Forelimb muscle (tissue), 1 donor: Measurements from ENCODE around the gene WIPF3. TPM values are rescaled to one million over a fixed set of nuclear protein-coding genes. Genes with fewer than 3 reads are reported as not detected.

Experiments used
- DNase-seq: peaks from one replicate; pipeline ENCODE4 v3.0.0-alpha.2; 2013; ENCODE audit warnings: low read depth
- polyA plus RNA-seq: library from polyadenylated mRNA; unstranded; fragments of 120-200 nt; gene quantifications from one replicate; pipeline ENCODE4 v1.2.1, GENCODE V29; 2013; ENCODE audit not compliant: insufficient read length

WIPF3 gene
- polyA plus RNA-seq, 1 donor: 16.1 TPM

DNA sequence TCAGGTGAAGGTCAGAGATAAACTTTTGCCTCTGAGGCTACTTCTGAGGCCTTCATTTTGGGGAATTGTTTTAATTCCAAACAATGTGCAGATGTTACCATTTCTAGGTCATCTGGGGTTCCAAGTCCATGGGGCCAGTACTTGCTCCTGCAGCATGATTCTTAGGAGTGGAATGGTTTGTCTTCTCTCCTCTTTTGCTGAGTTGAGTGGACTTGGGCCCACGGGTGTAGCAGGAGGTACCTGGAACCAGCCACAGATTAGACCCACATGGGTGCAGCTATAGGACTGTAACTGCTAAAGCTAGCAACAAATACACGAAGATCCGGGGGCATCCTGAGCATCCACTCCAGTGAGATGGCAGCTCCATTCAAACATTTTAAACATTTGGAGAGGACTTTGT, 41.6 kb downstream of the WIPF3 start:
- no peak for DNase-seq

DNA sequence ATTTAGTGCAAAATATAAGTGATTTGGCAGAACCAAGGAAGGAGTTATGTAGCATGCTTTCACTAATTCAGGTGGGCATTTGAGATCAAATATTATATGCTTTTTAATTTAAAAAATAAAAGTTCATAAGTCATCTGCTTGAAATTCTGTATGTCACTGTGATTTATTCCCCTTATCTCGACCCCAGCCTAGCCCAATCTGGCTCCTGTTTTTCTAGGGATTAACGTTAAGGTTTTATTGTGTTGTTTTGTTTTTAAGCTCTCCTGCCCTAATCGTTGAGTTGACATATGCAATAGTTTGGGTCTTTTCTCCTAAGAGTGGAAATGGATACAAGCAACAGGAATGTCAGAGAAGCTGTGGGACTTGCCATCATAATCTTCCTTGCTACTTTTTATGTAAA, 42.6 kb downstream of the WIPF3 start:
- DNase-seq: no peak

DNA sequence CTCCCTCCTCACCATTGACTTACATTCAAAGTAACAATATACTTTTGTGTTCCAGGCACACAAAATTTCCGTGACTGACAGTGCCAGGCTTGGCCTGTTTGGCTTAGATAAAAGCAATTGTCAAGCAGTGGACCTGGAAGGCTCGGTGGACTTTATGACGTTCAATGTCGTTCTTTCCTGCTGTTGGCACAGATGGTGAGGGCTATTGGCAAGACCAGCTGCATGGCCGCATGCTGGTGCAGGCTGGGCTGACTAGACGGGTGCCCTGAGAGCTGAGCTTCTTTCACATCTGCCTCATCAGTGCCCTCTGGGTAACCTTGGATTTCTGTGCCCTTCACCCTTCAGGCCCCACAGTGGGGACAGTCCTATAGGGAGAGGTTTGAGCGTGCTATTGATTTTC, 45.2 kb downstream of the WIPF3 start:
- no peak for DNase-seq

DNA sequence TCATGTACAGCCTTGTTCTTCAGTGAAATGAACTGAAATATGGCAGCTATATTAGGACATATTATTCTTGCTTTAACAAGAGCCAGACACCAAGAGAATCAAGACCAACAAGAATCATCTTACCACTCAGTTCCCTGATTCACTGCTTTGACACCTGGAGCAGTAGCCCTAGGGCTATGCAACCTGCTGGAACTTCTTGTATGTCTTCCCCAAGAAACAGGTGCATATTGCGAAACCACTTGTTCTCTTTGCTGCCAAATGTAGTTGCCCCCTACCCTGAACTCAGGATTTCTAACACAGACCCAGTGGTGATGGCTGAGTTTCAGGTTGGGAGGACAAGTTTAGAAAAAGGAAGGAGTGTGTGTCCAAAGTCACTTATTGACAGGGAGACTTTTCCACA, 46.1 kb downstream of the WIPF3 start:
- no peak for DNase-seq

DNA sequence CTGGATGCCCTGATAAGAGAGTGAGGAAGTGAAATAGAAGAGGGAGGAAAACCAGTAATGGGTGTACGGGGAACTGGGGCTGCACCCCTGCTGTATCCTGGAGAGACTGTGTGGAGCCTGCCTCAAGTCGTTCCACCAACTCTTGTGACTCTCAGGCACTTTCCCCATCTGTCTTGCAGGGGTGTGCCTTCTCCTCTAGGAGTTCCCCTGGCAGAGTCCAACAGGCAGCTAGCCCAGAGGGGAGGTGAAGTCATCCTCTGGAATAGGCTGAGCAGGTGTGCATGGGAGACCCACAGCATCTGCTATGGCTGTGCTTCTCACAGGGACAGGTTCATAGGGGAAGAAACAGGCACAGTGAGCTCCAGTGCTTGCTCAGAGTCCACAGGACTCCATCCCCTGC, 46.8 kb downstream of the WIPF3 start:
- DNase-seq: no peak

DNA sequence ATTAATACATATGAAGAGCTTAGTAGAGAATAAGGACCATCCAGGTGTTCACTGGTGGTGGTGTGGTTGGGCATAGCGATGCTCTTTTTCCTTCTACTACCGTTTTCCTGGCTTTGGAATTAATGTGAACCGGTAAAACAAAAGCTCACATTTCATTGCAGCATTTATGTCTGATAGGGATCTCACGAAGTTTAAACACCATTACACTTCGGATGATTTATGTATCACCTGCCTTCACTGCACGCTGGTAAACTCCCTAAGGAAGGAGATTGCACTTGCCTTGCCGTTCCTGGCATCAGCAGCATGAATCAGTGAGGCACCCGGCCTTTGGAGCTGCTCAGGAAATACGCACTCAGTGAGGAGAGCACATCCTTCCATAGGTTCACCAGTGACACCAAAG, 47.5 kb downstream of the WIPF3 start:
- no peak for DNase-seq

DNA sequence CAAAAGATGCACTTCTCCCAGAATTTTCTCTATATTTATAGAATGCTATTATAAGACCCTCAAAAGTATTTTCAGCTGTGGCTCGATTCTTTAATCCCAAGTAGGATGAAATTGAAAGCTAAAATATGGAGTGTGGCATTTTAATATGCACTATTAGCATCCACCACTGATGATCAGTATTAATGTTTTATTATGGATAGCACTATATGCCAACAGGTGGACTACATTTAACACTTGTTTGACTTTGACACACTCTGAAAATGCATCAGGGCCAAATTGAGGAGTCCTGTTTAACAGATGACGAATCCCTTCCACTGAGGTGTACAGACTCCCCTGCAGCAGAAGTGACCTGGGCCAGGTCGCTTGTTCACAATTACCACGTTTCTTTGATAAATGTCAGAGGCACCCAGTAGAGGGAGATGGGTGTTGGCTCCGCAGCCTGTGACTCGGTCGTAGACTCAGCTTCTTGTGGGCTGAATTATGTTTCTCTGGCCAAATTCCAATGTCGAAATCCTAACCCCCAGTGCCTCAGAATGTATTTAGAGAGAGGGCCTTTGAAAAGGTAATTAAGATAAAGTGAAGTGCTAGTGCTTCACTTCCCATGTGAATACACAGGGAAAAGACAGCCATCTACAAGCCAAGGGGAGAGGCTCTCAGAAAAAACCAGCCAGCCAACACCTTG, 48.1 kb downstream of the WIPF3 start:
- no peak for DNase-seq

DNA sequence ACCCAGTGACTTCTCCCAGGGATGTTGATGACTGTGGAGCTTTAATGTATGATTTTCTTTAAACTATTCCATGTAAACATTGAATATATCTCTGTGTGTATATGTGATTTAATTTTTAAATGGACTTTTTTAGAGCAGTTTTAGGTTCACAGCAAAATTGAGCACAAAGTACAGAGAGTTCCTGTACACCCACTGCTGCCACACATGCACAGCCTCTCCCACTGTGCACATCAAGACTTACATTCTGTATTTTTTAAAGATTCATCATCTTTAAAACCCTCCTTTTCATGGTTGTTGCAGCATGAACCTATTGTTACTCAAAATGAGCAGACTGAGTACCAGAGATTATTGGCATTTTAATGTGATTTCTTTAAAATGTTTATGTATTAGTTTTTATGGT, 51.3 kb downstream of the WIPF3 start:
- DNase-seq: no peak

DNA sequence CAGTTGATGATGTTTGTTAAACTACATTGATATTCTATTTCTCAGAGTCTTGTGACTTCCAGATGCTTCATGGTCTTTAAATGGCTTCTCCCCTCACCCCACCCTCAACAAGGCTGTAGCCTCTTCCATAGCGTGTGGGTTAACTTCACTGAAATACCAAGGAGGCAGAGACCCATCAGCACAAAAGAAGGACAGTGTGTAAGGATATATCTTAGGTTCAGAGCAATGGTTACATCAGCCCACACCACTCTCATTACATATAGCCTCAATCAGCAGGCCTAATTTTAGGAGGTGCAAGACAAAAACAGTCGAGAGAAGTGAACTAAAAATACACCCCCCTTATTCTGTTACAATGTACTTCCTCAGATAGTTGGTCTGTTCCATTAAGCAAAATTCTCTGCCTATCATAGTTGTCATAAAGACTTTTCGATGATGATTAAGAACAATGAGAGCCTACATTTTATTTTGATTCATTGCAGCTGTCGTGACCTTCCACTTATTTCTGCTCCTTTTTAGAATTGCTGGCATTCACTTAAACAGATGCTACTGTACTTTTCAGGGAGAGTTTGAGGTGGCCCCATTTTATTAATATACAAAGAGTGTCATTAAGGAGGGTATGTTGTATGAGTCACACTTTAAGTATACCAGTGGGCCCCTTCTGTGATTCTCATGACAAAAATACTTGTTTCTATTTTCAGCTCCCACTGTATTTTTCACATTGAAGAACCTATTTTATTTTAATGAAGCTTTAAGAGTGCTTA, 52.1 kb downstream of the WIPF3 start:
- no peak for DNase-seq

DNA sequence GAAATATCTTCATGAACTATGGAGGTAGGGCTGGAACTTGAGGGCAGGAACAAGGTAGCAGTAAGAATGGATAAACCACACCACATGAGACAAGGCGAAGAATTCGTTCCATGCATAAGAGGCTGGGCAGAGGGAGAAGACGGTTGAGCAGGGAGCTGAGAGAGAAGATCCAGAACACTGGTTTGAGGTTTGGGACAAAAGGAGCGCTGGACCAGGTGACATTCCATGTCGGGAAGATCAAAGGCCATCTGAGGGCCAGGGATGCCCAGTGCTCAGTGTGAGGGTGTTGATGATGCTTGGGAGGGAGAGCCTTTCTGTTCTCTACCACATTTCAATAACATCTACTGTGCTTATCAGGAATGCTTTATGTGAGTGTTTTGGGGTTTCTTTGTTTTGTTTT, 52.8 kb downstream of the WIPF3 start:
- no peak for DNase-seq

DNA sequence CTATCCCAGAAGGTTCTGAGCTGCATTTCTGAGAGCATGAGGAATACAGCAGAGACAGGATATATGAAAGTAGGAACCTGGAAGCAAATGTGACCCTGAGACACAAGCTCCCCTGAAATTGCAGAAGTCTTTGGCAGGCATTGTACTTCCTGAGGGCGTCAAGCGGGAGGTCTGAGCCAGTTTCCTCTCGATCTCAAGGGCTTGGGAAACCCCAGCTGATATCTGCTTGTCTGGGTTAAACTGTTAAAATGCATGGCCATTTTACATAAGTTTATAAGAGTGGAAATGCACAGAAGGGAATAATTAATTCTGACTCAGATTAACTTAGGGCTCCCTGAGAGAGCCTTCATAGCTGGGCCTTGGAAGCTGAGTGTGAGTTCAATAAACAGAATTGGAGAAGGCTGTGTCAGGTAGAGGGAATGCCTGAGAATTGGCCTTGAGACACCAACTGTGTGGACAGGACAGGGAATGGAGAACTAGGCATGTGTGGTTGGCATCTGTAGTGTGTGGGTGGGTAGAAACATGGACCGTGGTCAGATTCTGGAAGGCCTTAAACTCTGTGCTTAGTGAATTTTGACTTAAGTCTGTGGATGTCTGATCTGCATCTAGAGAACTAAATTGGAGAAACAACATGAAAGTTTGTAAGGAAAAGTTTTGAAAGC, 53.3 kb downstream of the WIPF3 start:
- DNase-seq: no peak

DNA sequence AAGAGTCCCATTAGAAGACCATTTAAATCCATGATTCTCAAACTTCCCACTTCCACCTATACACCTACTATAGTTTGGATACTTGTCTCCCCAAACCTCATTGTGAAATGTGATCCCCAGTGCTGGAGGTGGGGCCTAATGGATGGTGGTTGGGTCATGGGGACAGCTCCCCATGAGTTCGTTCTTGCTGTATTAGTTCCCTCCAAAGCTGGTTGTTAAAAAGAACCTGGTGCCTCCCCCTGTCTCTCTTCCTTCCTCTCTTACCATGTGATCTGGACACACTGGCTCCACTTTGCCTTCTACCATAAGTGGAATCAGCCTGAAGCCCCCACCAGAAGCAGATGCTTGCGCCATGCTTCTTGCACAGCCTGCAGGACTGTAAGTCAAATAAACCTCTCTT, 53.9 kb downstream of the WIPF3 start:
- DNase-seq: no peak

DNA sequence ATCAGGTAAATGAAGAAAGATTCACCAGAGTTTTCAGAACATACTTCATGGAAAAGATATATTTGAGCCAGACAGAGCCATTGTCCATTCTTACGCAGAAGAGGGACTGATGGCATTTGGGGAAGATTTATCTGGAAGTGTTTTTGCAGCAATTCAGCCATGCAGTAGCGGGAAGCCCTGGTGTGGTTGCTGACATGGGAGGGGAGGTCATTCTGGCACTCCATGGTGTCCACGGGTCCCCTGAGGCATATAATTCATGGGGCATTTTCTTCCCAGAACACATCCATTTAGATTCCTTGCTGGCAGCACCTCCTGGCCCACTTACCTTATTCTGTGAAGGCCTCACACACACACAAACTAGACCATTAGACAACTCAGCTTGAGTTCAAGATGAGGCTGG, 55.6 kb downstream of the WIPF3 start:
- no peak for DNase-seq

DNA sequence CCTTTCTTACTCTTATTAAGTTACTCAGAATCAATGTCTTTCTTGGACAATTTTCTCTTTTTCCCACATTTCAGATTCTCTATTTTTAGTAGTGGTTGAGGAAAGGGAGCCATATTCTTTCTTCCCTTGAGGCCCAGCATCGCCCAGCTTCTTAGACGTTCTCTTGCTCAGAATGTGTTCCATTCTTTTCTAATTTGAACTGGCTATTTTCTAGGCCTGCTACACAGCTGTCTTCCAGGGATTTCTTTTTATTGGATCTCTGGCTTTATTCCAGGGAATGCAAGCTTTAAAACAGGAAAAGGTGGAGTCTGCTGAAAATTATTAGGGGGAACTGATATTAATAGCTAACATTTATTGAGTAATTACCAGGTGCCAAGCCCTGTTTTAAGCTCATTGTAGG, 58.3 kb downstream of the WIPF3 start:
- no peak for DNase-seq

DNA sequence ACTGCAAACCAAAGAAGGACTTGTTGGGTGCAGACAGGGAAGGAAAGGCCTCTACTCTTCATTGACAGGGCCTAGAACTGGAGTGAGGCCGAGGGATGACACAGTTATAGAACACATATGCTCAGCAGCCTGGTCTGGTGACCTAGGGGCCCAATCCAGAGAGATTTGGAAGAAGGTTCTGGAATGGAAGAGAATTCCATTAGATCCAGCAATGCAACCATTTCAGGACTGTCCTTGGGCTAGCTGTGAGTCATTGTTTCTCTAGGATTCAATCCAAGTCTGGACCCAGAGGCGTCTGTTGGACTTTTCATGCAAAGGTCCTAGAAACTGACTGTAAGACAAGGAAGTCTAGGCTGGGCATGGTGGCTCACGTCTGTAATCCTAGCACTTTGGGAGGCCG, 59.2 kb downstream of the WIPF3 start:
- no peak for DNase-seq

DNA sequence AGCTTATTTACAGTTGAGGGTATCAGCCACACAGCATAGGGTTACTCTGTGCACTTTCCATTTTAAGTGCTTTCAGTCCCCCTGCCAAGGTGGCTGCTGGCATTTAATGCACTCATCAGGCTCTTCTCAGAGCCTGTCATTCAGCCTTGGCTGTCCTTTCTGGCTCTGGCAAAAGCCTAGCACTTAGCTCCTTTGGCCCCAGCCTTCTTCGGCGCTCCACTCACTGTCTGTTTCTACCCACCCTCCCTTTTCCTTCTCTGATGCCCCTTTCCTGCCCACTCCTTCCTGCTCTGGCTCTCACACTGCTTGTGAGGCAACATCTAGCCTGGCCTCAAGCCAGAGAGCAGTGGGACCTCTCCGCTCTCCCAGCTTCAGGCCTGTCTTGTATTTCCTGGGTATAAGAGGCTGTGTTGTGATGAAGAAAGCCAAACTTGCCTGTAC, 60.2 kb downstream of the WIPF3 start:
- no peak for DNase-seq

DNA sequence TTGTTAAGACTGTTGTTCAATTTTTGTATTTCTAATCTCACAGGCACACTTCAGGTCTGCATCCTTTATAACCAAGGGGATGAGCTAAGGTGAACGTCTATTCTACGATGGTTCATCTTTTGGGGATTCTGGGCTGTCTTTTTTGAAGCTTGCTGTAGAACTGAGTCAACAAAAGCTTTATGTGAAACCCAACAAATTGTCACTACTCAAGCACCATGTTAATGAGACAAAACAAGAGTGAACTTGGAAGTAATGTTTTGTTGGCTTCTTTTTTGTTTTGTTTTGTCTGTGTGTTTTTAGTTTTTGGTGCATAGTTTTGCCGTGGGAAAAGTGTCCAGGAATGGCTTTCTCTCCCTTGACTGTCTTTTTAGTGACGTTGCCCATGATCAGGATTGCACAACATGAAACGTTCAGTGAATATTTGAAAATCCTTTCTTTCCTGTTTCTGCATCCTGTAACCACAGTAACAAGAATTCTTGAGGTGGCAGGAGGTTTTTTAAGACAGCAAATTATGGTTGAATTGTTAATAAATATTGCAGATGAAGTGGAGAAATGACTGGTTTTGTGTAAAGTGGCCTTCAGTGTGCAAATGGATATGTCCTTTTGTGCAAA, 65.6 kb downstream of the WIPF3 start:
- no peak for DNase-seq

DNA sequence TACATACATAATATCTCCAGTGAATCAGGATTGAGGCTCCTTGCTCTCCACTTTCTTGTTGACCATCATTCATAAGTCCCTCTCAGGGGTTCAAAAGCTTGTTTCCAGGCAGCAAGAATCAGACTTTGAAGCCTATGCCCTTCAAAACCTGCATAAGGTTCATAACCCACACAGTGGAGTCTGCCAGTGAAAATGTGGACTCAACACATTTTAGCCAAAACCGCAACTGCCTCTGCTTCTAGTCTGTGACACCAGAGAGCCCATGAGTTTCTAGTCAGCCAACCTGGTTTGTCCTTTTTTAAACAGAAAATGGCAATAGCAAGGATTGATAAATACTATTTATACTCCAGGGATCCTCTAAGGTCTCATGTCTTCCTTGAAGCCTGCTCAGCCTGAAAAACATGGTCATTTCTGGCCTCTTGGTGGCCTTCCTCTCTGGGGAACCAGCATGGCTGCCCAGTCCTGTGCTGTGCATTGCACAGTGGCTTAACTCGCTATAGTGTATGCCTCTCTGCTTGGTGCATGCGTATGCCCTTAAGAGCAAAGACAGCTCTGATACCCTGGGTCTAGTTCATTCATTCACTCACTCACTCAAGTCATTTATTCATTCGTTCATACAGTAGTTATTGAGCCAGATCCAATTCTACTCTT, 67.5 kb downstream of the WIPF3 start:
- no peak for DNase-seq

DNA sequence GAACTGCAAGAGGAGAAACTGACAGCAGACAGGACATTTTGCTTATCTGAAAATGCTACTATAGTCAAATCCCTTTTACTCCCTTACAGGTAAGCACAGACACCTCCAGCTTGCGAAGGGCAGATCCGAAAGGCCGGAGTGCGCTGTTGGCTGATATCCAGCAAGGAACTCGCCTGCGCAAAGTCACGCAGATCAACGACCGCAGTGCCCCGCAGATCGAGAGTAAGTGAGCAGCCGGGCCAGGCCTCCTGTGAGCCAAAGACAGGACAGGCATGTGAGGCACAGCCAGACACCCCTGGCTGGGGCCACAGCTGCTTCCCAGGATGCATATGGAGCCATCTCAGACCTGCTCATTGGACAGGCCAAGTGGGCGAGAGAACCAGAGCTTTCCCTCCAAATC, 69.4 kb downstream of the WIPF3 start:
- no peak for DNase-seq

DNA sequence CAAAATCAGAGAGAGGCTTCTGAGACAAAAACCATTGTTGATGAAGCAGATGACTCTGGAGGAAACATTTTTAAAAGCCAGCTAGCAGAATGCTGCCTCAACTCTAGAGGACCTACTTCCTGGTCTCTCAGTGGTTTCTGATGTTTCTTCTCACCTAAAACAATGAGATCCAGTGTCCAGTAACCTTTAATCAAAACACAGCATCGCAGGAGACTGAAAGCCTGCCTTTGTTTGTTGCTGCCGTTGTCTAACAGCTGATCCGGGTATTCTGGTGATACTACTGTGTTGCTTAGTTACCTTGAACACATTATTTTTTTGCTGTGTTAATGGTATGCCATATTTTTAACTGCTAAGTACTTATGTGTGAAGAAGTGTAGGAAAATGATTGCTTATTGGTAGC, 70.9 kb downstream of the WIPF3 start:
- no peak for DNase-seq

DNA sequence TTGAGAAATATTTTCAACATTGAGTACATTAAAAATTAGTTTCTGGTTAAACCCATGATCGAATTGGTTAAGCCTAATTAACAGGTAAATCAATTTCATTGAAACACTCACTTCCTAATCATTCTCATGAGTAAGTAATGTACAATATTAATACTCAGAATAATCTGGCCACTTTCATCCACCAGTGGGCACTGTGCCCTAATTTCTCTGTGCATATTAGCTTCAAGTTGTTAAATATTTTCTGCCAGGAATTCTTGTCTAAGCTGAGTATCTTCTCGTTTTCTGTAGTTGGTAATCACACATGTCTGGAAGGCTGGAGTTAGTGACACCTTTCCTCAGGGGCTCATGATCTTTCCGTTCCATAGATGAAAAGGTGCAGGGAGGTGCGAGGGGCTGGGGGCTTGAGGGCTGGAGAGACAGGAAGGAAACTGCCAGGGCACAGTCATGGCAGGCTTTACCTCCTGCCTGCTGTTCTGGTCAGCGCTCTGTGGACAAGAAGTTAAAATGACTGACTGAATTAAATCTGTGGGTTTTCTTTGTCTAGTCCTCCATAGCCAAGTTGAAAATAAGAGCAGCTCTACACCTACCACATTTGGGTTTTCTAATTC, 71.9 kb downstream of the WIPF3 start:
- no peak for DNase-seq

DNA sequence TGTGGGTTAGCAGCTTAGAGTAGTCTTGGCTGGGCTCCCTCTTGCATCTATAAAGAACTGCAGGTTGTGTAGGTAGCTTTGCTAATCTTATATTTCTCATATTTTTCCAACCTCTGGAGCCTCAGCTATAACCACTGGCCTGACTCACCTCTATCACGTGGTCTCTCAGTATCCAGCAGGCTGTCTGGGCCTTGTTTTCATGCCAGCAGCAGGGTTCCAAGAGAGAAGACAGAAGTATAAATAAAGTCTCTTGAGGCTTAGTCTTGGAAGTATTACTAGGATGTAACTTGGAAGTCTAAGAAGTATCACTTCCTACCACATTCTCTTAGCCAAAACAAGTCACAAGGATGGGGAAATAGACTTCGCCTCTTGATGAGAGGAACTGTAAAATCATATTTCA, 73.3 kb downstream of the WIPF3 start:
- DNase-seq: no peak
